SK-N-SH (cell line): ENCODE results near the gene BCAS3. TPM values are rescaled to one million over a fixed set of nuclear protein-coding genes. Genes with fewer than 3 reads are reported as not detected.
A peak's percentile ranks its signal among the peaks of the same experiment; 100 is the strongest.
"Not testable (repeated sequence)": the region's sequence is repeated elsewhere in the genome, so short reads cannot be mapped to it uniquely, and the experiment has no call there.

Experiments
- CTCF ChIA-PET: fragments of 300-600, 350-600 bp; formaldehyde crosslinking; extraction: SDS; loops from one replicate; lab custom pipeline; 2021; lab: Yijun Ruan, JAX
- POLR2A ChIA-PET: fragments of 350-600 bp; sonication (Branson Sonifier 250); formaldehyde crosslinking; extraction: SDS; loops from one replicate; lab custom pipeline; 2020; ENCODE audit warnings: antibody characterized with exemption, inconsistent platforms; lab: Yijun Ruan, JAX
- DNase-seq: peaks from one replicate; pipeline ENCODE4 v3.0.0; 2012
- H2AFZ ChIP-seq: fragments of 200-600 bp; sonication (generic); 2 replicates; pipeline ENCODE4 v1.8.1; 2016; ENCODE audit warnings: antibody characterized with exemption, mild to moderate bottlenecking, low read depth
- H3F3A ChIP-seq: fragments of 200-600 bp; sonication (generic); replicated peaks from 2 replicates; pipeline ENCODE3; 2016; ENCODE audit warnings: antibody characterized with exemption, mild to moderate bottlenecking; ENCODE audit not compliant: insufficient read depth
- H3K27ac ChIP-seq, 2 experiments: fragments of 200-500 bp in 1 of 2; fragments of 200-600 bp in 1 of 2; sonication (Bioruptor generic) in 1 of 2; sonication (generic), shearing (Covaris generic) in 1 of 2; 2 replicates each; pipeline versions ENCODE4 v1.5.1 to v1.6.1; 2014 to 2016; ENCODE audit warnings: low read depth in 2 of 2, inconsistent platforms in 1 of 2, low read length in 1 of 2, mild to moderate bottlenecking in 1 of 2, mixed read lengths in 1 of 2
- H3K27me3 ChIP-seq: fragments of 200-600 bp; sonication (generic), shearing (Covaris generic); 2 replicates; pipeline ENCODE4 v1.6.1; 2016; ENCODE audit warnings: mixed run types; ENCODE audit not compliant: insufficient read depth
- H3K36me3 ChIP-seq, 2 experiments: fragments of 200-500 bp in 1 of 2; fragments of 200-600 bp in 1 of 2; sonication (Bioruptor generic) in 1 of 2; sonication (generic) in 1 of 2; replicated peaks in 1 of 2; 2 replicates each; pipeline versions ENCODE3 to v1.5.1; 2014 to 2016; ENCODE audit warnings: low read length in 1 of 2, mild to moderate bottlenecking in 1 of 2; ENCODE audit not compliant: insufficient read depth in 2 of 2, control insufficient read depth in 1 of 2
- H3K4me1 ChIP-seq, 2 experiments: fragments of 200-500 bp in 1 of 2; fragments of 200-600 bp in 1 of 2; sonication (Bioruptor generic) in 1 of 2; sonication (generic), shearing (Covaris generic) in 1 of 2; 2 replicates each; pipeline versions ENCODE4 v1.5.1 to v1.6.1; 2014 to 2016; ENCODE audit warnings: low read depth in 1 of 2, low read length in 1 of 2, mixed run types in 1 of 2; ENCODE audit not compliant: insufficient read depth in 2 of 2, control insufficient read depth in 1 of 2
- H3K4me2 ChIP-seq: fragments of 200-600 bp; sonication (generic), shearing (Covaris generic); 2 replicates; pipeline ENCODE4 v1.6.1; 2017; ENCODE audit warnings: mixed run types
- H3K4me3 ChIP-seq, 2 experiments: fragments of 200-500 bp in 1 of 2; fragments of 200-600 bp in 1 of 2; sonication (Bioruptor generic) in 1 of 2; sonication (generic), shearing (Covaris generic) in 1 of 2; 2 replicates each; pipeline versions ENCODE4 v1.5.1 to v1.8.1; 2014 to 2016; ENCODE audit warnings: low read depth in 2 of 2, inconsistent platforms in 1 of 2, low read length in 1 of 2, mild to moderate bottlenecking in 1 of 2, mixed read lengths in 1 of 2, moderate library complexity in 1 of 2
- H3K79me2 ChIP-seq: fragments of 200-600 bp; sonication (generic); 2 replicates; pipeline ENCODE4 v1.8.1; 2017; ENCODE audit warnings: mild to moderate bottlenecking; ENCODE audit not compliant: insufficient read depth
- H3K9ac ChIP-seq: fragments of 200-600 bp; sonication (generic); 2 replicates; pipeline ENCODE4 v1.6.1; 2017; ENCODE audit warnings: mixed run types
- H3K9me2 ChIP-seq: fragments of 200-600 bp; sonication (generic); 2 replicates; pipeline ENCODE4 v1.6.1; 2017; ENCODE audit warnings: mixed run types
- H3K9me3 ChIP-seq: fragments of 200-600 bp; sonication (generic); 2 replicates; pipeline ENCODE4 v1.6.1; 2017; ENCODE audit warnings: mixed run types, mild to moderate bottlenecking, moderate library complexity
- H4K20me1 ChIP-seq: fragments of 200-600 bp; sonication (generic); 2 replicates; pipeline ENCODE4 v1.6.1; 2017; ENCODE audit warnings: mild to moderate bottlenecking, mixed run types; ENCODE audit not compliant: insufficient read depth
- FOSL2 ChIP-seq: IDR thresholded peaks from 2 replicates; pipeline ENCODE4 v1.4.0; 2012; ENCODE audit warnings: low read depth, mild to moderate bottlenecking, moderate library complexity, borderline replicate concordance
- GATA2 ChIP-seq: sonication (generic); formaldehyde crosslinking; IDR thresholded peaks from 2 replicates; pipeline ENCODE4 v1.5.0; 2020; ENCODE audit warnings: mild to moderate bottlenecking, missing genetic modification reagents
- JUND ChIP-seq: IDR thresholded peaks from 2 replicates; pipeline ENCODE4 v1.4.0; 2012
- MAX ChIP-seq: IDR thresholded peaks from 2 replicates; pipeline ENCODE4 v1.4.0; 2012; ENCODE audit warnings: low read depth
- MEF2A ChIP-seq: IDR thresholded peaks from 2 replicates; pipeline ENCODE4 v1.4.0; 2012; ENCODE audit warnings: low read depth, borderline replicate concordance
- RAD21 ChIP-seq: IDR thresholded peaks from 2 replicates; pipeline ENCODE4 v1.6.1; 2012; ENCODE audit warnings: mild to moderate bottlenecking, low read length
- WGBS: methylation state at CpG from one replicate; pipeline ENCODE4 v1.1.6; 2017; ENCODE audit warnings: low lambda C conversion rate; 5-methylcytosine and 5-hydroxymethylcytosine counted together
- polyA plus RNA-seq, 3 experiments: library from polyadenylated mRNA; depleted of rRNA; stranded (reverse); fragments of >200 nt; gene quantifications; 2 replicates each; pipeline ENCODE4 v1.2.3, GENCODE V29; 2012

Gene BCAS3
- polyA plus RNA-seq, 1 of the 3 experiments (the other 2 are of a cell fraction): 5.9 TPM

- no peak overlapping the region for H3K4me3 ChIP-seq
- 66% methylated on average over 4 of the region's 4 CpGs for whole genome bisulfite sequencing
- H3K27ac ChIP-seq: peak overlapping the region in 1 of 2 experiments; percentile 29; a peak in 1 of 4 replicates
- DNase-seq: peak; percentile 57
- no peaks in the 10 kb centered on the region for H4K20me1 ChIP-seq
- H3K9me3 ChIP-seq: no peaks in the 10 kb centered on the region
- POLR2A ChIA-PET: no interaction called here
- no peak overlapping the region for H2AFZ ChIP-seq
- H3K27me3 ChIP-seq: no peaks in the 10 kb centered on the region
- no peaks in the 10 kb centered on the region for H3F3A ChIP-seq
- H3K36me3 ChIP-seq: peaks cover 0 to 13% of the 10 kb centered on the region in 2 experiments
- CTCF ChIA-PET: interaction anchor here (0.7 to 1.8 kb wide), 5 partner anchors 8 to 350 kb away, joined by 3 to 8 read pairs (median 3); no protein-coding TSS in a partner anchor
- H3K79me2 ChIP-seq: no peaks in the 10 kb centered on the region
- TF ChIP-seq GATA2 (CRISPR knock-in tag) (peak; percentile 56; the same call in 1 of the 2 replicates), FOSL2 (no peak)
- H3K4me1 ChIP-seq: peaks cover 0 to 4% of the 10 kb centered on the region in 2 experiments; a peak in 1 of 4 replicates
- no peaks in the 10 kb centered on the region for H3K9me2 ChIP-seq
- H3K9ac ChIP-seq: no peak overlapping the region
- no peak overlapping the region for H3K4me2 ChIP-seq
Observed at GRCh38 chr17:61040666-61041065, 363.0 kb downstream of the BCAS3 start.

- H3F3A ChIP-seq, POLR2A ChIA-PET, H3K4me2 ChIP-seq, H3K79me2 ChIP-seq, CTCF ChIA-PET, H3K4me1 ChIP-seq, H3K4me3 ChIP-seq, DNase-seq, H3K9me3 ChIP-seq, H4K20me1 ChIP-seq, H3K9me2 ChIP-seq, H3K9ac ChIP-seq, H3K27me3 ChIP-seq, H2AFZ ChIP-seq, H3K27ac ChIP-seq: not testable (repeated sequence)
- H3K36me3 ChIP-seq: peaks cover 0 to 13% of the 10 kb centered on the region in 2 experiments
- 95% methylated on average over 5 of the region's 5 CpGs for WGBS
- TF ChIP-seq RAD21: peak; percentile 32
Observed at GRCh38 chr17:61042348-61042747, 364.7 kb downstream of the BCAS3 start.

- Histone ChIP-seq H3K9me2 (no peaks in the 10 kb centered on the region), H3K4me3 (no peak overlapping the region), H3F3A (peaks cover 4% of the 10 kb centered on the region), H3K9me3 (no peaks in the 10 kb centered on the region), H3K9ac (no peak overlapping the region), H3K4me2 (no peak overlapping the region), H3K27ac (peak overlapping the region in 1 of 2 experiments; percentile 44; a peak in 2 of 4 replicates), H3K27me3 (no peaks in the 10 kb centered on the region), H3K79me2 (no peaks in the 10 kb centered on the region), H2AFZ (no peak overlapping the region), H3K4me1 (no peaks in the 10 kb centered on the region; a peak in 1 of 4 replicates), H3K36me3 (no peaks in the 10 kb centered on the region), H4K20me1 (no peaks in the 10 kb centered on the region)
- DNase-seq: no peak
- TF ChIP-seq MAX (no peak), MEF2A (peak; percentile 12; the same call in 1 of the 2 replicates), JUND (no peak)
- ChIA-PET CTCF (interaction anchor here (1.1 kb wide), 1 partner anchor 327 kb away, joined by 3 read pairs; no protein-coding TSS in a partner anchor), POLR2A (interaction anchor here (1.2 kb wide), 1 partner anchor 76 kb away, joined by 3 read pairs; no protein-coding TSS in a partner anchor)
Observed at GRCh38 chr17:61047515-61047914, 369.9 kb downstream of the BCAS3 start.
